H4 (cell line): ENCODE data around the gene ZNF816. TPM values are rescaled to one million over a fixed set of nuclear protein-coding genes. Genes with fewer than 3 reads are reported as not detected.
"Not testable (repeated sequence)": the region's sequence is repeated elsewhere in the genome, so short reads cannot be mapped to it uniquely, and the experiment has no call there.

Source experiments
- DNase-seq: peaks from one replicate; pipeline ENCODE4 v3.0.0-alpha.2; 2015; ENCODE audit warnings: low spot score
- total RNA-seq: library from RNA; depleted of rRNA; stranded (reverse); fragments of >200 nt; shearing (Covaris generic); gene quantifications from 2 replicates; pipeline ENCODE4 v1.2.3, GENCODE V29; 2014

The ZNF816 gene
- total RNA-seq, 1 experiment from 2014 or later, result 17.1 TPM

GRCh38 chr19:52959613-52960295, 2.9 kb downstream of the ZNF816 start:
- no peak for DNase-seq

GRCh38 chr19:52957591-52957990, 5.1 kb downstream of the ZNF816 start:
- DNase-seq, result no peak

GRCh38 chr19:52956917-52957316, 5.8 kb downstream of the ZNF816 start:
- DNase-seq, result no peak

- DNase-seq, result no peak
These were observed 13.3 kb downstream of the ZNF816 start for GRCh38 chr19:52949422-52949821.

GRCh38 chr19:52948025-52948770, 14.5 kb downstream of the ZNF816 start:
- DNase-seq, result no peak

GRCh38 chr19:52946322-52947310, 16.1 kb downstream of the ZNF816 start:
- no peak for DNase-seq

- no peak for DNase-seq
These were observed 16.9 kb downstream of the ZNF816 start for GRCh38 chr19:52945652-52946321.

GRCh38 chr19:52944703-52945493, 17.8 kb downstream of the ZNF816 start:
- DNase-seq, result not testable (repeated sequence)

- DNase-seq, result no peak
These were observed 18.6 kb downstream of the ZNF816 start for GRCh38 chr19:52943884-52944643.

GRCh38 chr19:52943134-52943883, 19.4 kb downstream of the ZNF816 start:
- no peak for DNase-seq

- peak; percentile 86 for DNase-seq
These were observed 20.1 kb downstream of the ZNF816 start for GRCh38 chr19:52942386-52943133.

GRCh38 chr19:52941941-52942385, 20.7 kb downstream of the ZNF816 start:
- DNase-seq, result peak; percentile 34

GRCh38 chr19:52941523-52941922, 21.2 kb downstream of the ZNF816 start:
- DNase-seq, result not testable (repeated sequence)

GRCh38 chr19:52940905-52941304, 21.8 kb downstream of the ZNF816 start:
- DNase-seq, result not testable (repeated sequence)

GRCh38 chr19:52938761-52939160, 23.9 kb downstream of the ZNF816 start:
- DNase-seq, result no peak

GRCh38 chr19:52936954-52937325, 25.7 kb downstream of the ZNF816 start:
- DNase-seq, result no peak

- no peak for DNase-seq
These were observed 26.3 kb downstream of the ZNF816 start for GRCh38 chr19:52936151-52936953.
